Measurements from ENCODE around the gene DICER1.

Gene DICER1

GRCh38 chr14:95132760-95133159 is 24.6 kb downstream of the DICER1 start:
- Histone ChIP-seq H3K36me3 (ENCODE audit: control insufficient read depth, insufficient read depth, low read length) (no peaks in the 10 kb centered on the region), H3K4me1 (ENCODE audit: control insufficient read depth, low read depth, low read length) (peaks cover under 1% of the 10 kb centered on the region), H3K23ac (ENCODE audit: low read length) (no peak overlapping the region), H3K4me3 (ENCODE audit: low read length) (no peak overlapping the region), H3K27me3 (ENCODE audit: insufficient read depth, low read length, poor library complexity) (no peaks in the 10 kb centered on the region), H2BK15ac (replicated peaks; ENCODE audit: low read depth) (no peak overlapping the region), H3K4ac (ENCODE audit: low read depth, low read length) (no peak overlapping the region), H3K27ac (ENCODE audit: low read depth, low read length) (no peak overlapping the region), H3K79me2 (ENCODE audit: control insufficient read depth, insufficient read depth, low read length) (peaks cover 19% of the 10 kb centered on the region), H3K79me1 (ENCODE audit: low read length) (peaks cover 8% of the 10 kb centered on the region), H2BK5ac (ENCODE audit: low read length) (no peak overlapping the region), H4K5ac (ENCODE audit: low read length) (no peak overlapping the region), H3K4me2 (ENCODE audit: low read length) (no peak overlapping the region), H3K18ac (ENCODE audit: low read length) (no peak overlapping the region), H2BK120ac (ENCODE audit: low read depth, low read length) (no peak overlapping the region), H2AK5ac (ENCODE audit: low read length) (no peak overlapping the region), H4K8ac (ENCODE audit: low read depth, low read length) (no peak overlapping the region), H3K56ac (ENCODE audit: low read length) (no peak overlapping the region), H3K9ac (ENCODE audit: low read length) (no peak overlapping the region)
- WGBS (ENCODE audit: extremely low coverage, insufficient coverage, low lambda C conversion rate): 100% methylated on average over 2 of the region's 5 CpGs
- no peak for DNase-seq

GRCh38 chr14:95130549-95130948 is 26.8 kb downstream of the DICER1 start:
- H3K27me3 ChIP-seq (ENCODE audit: insufficient read depth, low read length, poor library complexity): no peaks in the 10 kb centered on the region
- no peak overlapping the region for H4K5ac ChIP-seq (ENCODE audit: low read length)
- peaks cover 9% of the 10 kb centered on the region for H3K79me1 ChIP-seq (ENCODE audit: low read length)
- no peaks in the 10 kb centered on the region for H3K36me3 ChIP-seq (ENCODE audit: control insufficient read depth, insufficient read depth, low read length)
- H3K4me3 ChIP-seq (ENCODE audit: low read length): no peak overlapping the region
- no peak overlapping the region for H3K4ac ChIP-seq (ENCODE audit: low read depth, low read length)
- H3K27ac ChIP-seq (ENCODE audit: low read depth, low read length): no peak overlapping the region
- H3K9ac ChIP-seq (ENCODE audit: low read length): no peak overlapping the region
- H3K18ac ChIP-seq (ENCODE audit: low read length): no peak overlapping the region
- H2BK15ac ChIP-seq (replicated peaks; ENCODE audit: low read depth): no peak overlapping the region
- H3K56ac ChIP-seq (ENCODE audit: low read length): no peak overlapping the region
- H2BK120ac ChIP-seq (ENCODE audit: low read depth, low read length): no peak overlapping the region
- H3K4me1 ChIP-seq (ENCODE audit: control insufficient read depth, low read depth, low read length): no peaks in the 10 kb centered on the region
- no peak overlapping the region for H3K23ac ChIP-seq (ENCODE audit: low read length)
- H3K79me2 ChIP-seq (ENCODE audit: control insufficient read depth, insufficient read depth, low read length): peaks cover 10% of the 10 kb centered on the region
- no CpG with 5 or more reads among the region's 3 CpGs for WGBS (ENCODE audit: extremely low coverage, insufficient coverage, low lambda C conversion rate)
- H2BK5ac ChIP-seq (ENCODE audit: low read length): no peak overlapping the region
- no peak for DNase-seq
- no peak overlapping the region for H3K4me2 ChIP-seq (ENCODE audit: low read length)
- no peak overlapping the region for H2AK5ac ChIP-seq (ENCODE audit: low read length)
- H4K8ac ChIP-seq (ENCODE audit: low read depth, low read length): no peak overlapping the region

GRCh38 chr14:95128140-95128539 is 29.2 kb downstream of the DICER1 start:
- no CpG with 5 or more reads among the region's 4 CpGs for WGBS (ENCODE audit: extremely low coverage, insufficient coverage, low lambda C conversion rate)
- DNase-seq: no peak
- H3K4ac ChIP-seq (ENCODE audit: low read depth, low read length): no peak overlapping the region
- H3K79me1 ChIP-seq (ENCODE audit: low read length): peaks cover 3% of the 10 kb centered on the region
- H3K56ac ChIP-seq (ENCODE audit: low read length): no peak overlapping the region
- H3K23ac ChIP-seq (ENCODE audit: low read length): no peak overlapping the region
- H3K36me3 ChIP-seq (ENCODE audit: control insufficient read depth, insufficient read depth, low read length): peaks cover 1% of the 10 kb centered on the region
- no peak overlapping the region for H3K4me3 ChIP-seq (ENCODE audit: low read length)
- H3K9ac ChIP-seq (ENCODE audit: low read length): no peak overlapping the region
- no peak overlapping the region for H2BK5ac ChIP-seq (ENCODE audit: low read length)
- no peaks in the 10 kb centered on the region for H3K79me2 ChIP-seq (ENCODE audit: control insufficient read depth, insufficient read depth, low read length)
- no peak overlapping the region for H3K18ac ChIP-seq (ENCODE audit: low read length)
- H4K8ac ChIP-seq (ENCODE audit: low read depth, low read length): no peak overlapping the region
- H3K4me2 ChIP-seq (ENCODE audit: low read length): no peak overlapping the region
- H2AK5ac ChIP-seq (ENCODE audit: low read length): no peak overlapping the region
- no peaks in the 10 kb centered on the region for H3K27me3 ChIP-seq (ENCODE audit: insufficient read depth, low read length, poor library complexity)
- H3K27ac ChIP-seq (ENCODE audit: low read depth, low read length): no peak overlapping the region
- no peaks in the 10 kb centered on the region for H3K4me1 ChIP-seq (ENCODE audit: control insufficient read depth, low read depth, low read length)
- no peak overlapping the region for H2BK120ac ChIP-seq (ENCODE audit: low read depth, low read length)
- H2BK15ac ChIP-seq (replicated peaks; ENCODE audit: low read depth): no peak overlapping the region
- H4K5ac ChIP-seq (ENCODE audit: low read length): no peak overlapping the region

GRCh38 chr14:95127531-95127911 is 29.8 kb downstream of the DICER1 start:
- Histone ChIP-seq H3K23ac (ENCODE audit: low read length) (no peak overlapping the region), H3K18ac (ENCODE audit: low read length) (no peak overlapping the region), H3K27ac (ENCODE audit: low read depth, low read length) (no peak overlapping the region), H3K4ac (ENCODE audit: low read depth, low read length) (no peak overlapping the region), H3K79me1 (ENCODE audit: low read length) (peaks cover 3% of the 10 kb centered on the region), H4K5ac (ENCODE audit: low read length) (no peak overlapping the region), H2BK120ac (ENCODE audit: low read depth, low read length) (no peak overlapping the region), H3K36me3 (ENCODE audit: control insufficient read depth, insufficient read depth, low read length) (peaks cover 1% of the 10 kb centered on the region), H3K4me1 (ENCODE audit: control insufficient read depth, low read depth, low read length) (no peaks in the 10 kb centered on the region), H2AK5ac (ENCODE audit: low read length) (no peak overlapping the region), H4K8ac (ENCODE audit: low read depth, low read length) (no peak overlapping the region), H3K9ac (ENCODE audit: low read length) (no peak overlapping the region), H3K4me2 (ENCODE audit: low read length) (no peak overlapping the region), H3K4me3 (ENCODE audit: low read length) (no peak overlapping the region), H3K79me2 (ENCODE audit: control insufficient read depth, insufficient read depth, low read length) (no peaks in the 10 kb centered on the region), H2BK15ac (replicated peaks; ENCODE audit: low read depth) (no peak overlapping the region), H2BK5ac (ENCODE audit: low read length) (no peak overlapping the region), H3K27me3 (ENCODE audit: insufficient read depth, low read length, poor library complexity) (no peaks in the 10 kb centered on the region), H3K56ac (ENCODE audit: low read length) (no peak overlapping the region)
- no peak for DNase-seq
- no CpG with 5 or more reads among the region's 4 CpGs for WGBS (ENCODE audit: extremely low coverage, insufficient coverage, low lambda C conversion rate)

- H4K8ac ChIP-seq (ENCODE audit: low read depth, low read length): no peak overlapping the region
- no CpG with 5 or more reads among the region's 1 CpG for WGBS (ENCODE audit: extremely low coverage, insufficient coverage, low lambda C conversion rate)
- H2BK5ac ChIP-seq (ENCODE audit: low read length): no peak overlapping the region
- H2BK120ac ChIP-seq (ENCODE audit: low read depth, low read length): no peak overlapping the region
- no peak for DNase-seq
- H3K4ac ChIP-seq (ENCODE audit: low read depth, low read length): no peak overlapping the region
- no peak overlapping the region for H3K4me3 ChIP-seq (ENCODE audit: low read length)
- no peaks in the 10 kb centered on the region for H3K79me2 ChIP-seq (ENCODE audit: control insufficient read depth, insufficient read depth, low read length)
- H2BK15ac ChIP-seq (replicated peaks; ENCODE audit: low read depth): no peak overlapping the region
- no peak overlapping the region for H3K18ac ChIP-seq (ENCODE audit: low read length)
- H3K23ac ChIP-seq (ENCODE audit: low read length): no peak overlapping the region
- H4K5ac ChIP-seq (ENCODE audit: low read length): no peak overlapping the region
- no peaks in the 10 kb centered on the region for H3K27me3 ChIP-seq (ENCODE audit: insufficient read depth, low read length, poor library complexity)
- H3K27ac ChIP-seq (ENCODE audit: low read depth, low read length): no peak overlapping the region
- H2AK5ac ChIP-seq (ENCODE audit: low read length): no peak overlapping the region
- H3K36me3 ChIP-seq (ENCODE audit: control insufficient read depth, insufficient read depth, low read length): peaks cover 1% of the 10 kb centered on the region
- H3K9ac ChIP-seq (ENCODE audit: low read length): no peak overlapping the region
- no peaks in the 10 kb centered on the region for H3K4me1 ChIP-seq (ENCODE audit: control insufficient read depth, low read depth, low read length)
- no peak overlapping the region for H3K56ac ChIP-seq (ENCODE audit: low read length)
- peaks cover 3% of the 10 kb centered on the region for H3K79me1 ChIP-seq (ENCODE audit: low read length)
- H3K4me2 ChIP-seq (ENCODE audit: low read length): no peak overlapping the region
These were observed 30.3 kb downstream of the DICER1 start for GRCh38 chr14:95126906-95127530.

DNA sequence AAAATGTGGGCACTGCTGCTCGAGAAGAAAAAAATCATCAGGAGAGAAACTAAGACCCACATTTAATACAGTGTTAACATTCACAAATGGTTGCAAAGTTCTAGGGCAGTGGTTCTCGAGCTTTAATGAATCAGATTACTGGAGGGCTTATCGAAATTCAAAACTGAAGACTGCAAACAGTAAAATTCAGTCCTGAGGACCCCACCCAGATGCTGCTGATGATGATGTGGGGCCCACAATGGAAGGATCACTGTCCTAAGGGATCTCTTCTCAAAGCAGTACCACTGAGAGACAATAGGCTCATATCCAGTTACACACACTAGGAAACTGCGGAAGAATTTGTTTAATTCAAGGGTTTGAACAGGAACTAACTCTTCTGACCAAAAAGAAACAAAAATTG is 31.4 kb downstream of the DICER1 start:
- peak overlapping the region; percentile 5 for H3K18ac ChIP-seq (ENCODE audit: low read length)
- H3K27me3 ChIP-seq (ENCODE audit: insufficient read depth, low read length, poor library complexity): no peaks in the 10 kb centered on the region
- no peak overlapping the region for H2AK5ac ChIP-seq (ENCODE audit: low read length)
- H4K8ac ChIP-seq (ENCODE audit: low read depth, low read length): no peak overlapping the region
- no peak overlapping the region for H2BK15ac ChIP-seq (replicated peaks; ENCODE audit: low read depth)
- no peak overlapping the region for H3K4me2 ChIP-seq (ENCODE audit: low read length)
- no peak overlapping the region for H2BK120ac ChIP-seq (ENCODE audit: low read depth, low read length)
- DNase-seq: no peak
- H3K27ac ChIP-seq (ENCODE audit: low read depth, low read length): no peak overlapping the region
- H3K4me1 ChIP-seq (ENCODE audit: control insufficient read depth, low read depth, low read length): no peaks in the 10 kb centered on the region
- H3K79me1 ChIP-seq (ENCODE audit: low read length): peaks cover 4% of the 10 kb centered on the region
- no peak overlapping the region for H3K4me3 ChIP-seq (ENCODE audit: low read length)
- WGBS (ENCODE audit: extremely low coverage, insufficient coverage, low lambda C conversion rate): no CpG with 5 or more reads among the region's 4 CpGs
- peak overlapping the region; percentile 34 for H3K56ac ChIP-seq (ENCODE audit: low read length)
- peaks cover under 1% of the 10 kb centered on the region for H3K79me2 ChIP-seq (ENCODE audit: control insufficient read depth, insufficient read depth, low read length)
- H2BK5ac ChIP-seq (ENCODE audit: low read length): no peak overlapping the region
- peaks cover 1% of the 10 kb centered on the region for H3K36me3 ChIP-seq (ENCODE audit: control insufficient read depth, insufficient read depth, low read length)
- H3K23ac ChIP-seq (ENCODE audit: low read length): no peak overlapping the region
- no peak overlapping the region for H3K9ac ChIP-seq (ENCODE audit: low read length)
- no peak overlapping the region for H4K5ac ChIP-seq (ENCODE audit: low read length)
- no peak overlapping the region for H3K4ac ChIP-seq (ENCODE audit: low read depth, low read length)
